HG02759 (cell line): Measurements from ENCODE around the gene TBC1D16.

Experiments
- ATAC-seq: cut with Tn5 transposase; IDR thresholded peaks from one replicate; pipeline ENCODE4 v1.9.1; 2021; ENCODE audit warnings: mild to moderate bottlenecking, moderate library complexity; ENCODE audit not compliant: unreplicated experiment

TBC1D16 gene

GRCh38 chr17:79990051-79990592 is 45.5 kb downstream of the TBC1D16 start:
- no peak for ATAC-seq

GRCh38 chr17:79989106-79989835 is 46.4 kb downstream of the TBC1D16 start:
- no peak for ATAC-seq

- no peak for ATAC-seq
Measured at GRCh38 chr17:79988185-79988971, 47.3 kb downstream of the TBC1D16 start.

GRCh38 chr17:79987935-79988184 is 47.8 kb downstream of the TBC1D16 start:
- ATAC-seq = no peak

- no peak for ATAC-seq
Measured at GRCh38 chr17:79987187-79987934, 48.3 kb downstream of the TBC1D16 start.

GRCh38 chr17:79986411-79987186 is 49.1 kb downstream of the TBC1D16 start:
- no peak for ATAC-seq

- no peak for ATAC-seq
Measured at GRCh38 chr17:79985943-79986391, 49.7 kb downstream of the TBC1D16 start.

GRCh38 chr17:79985361-79985942 is 50.2 kb downstream of the TBC1D16 start:
- no peak for ATAC-seq

- ATAC-seq = no peak
Measured at GRCh38 chr17:79984877-79985276, 50.8 kb downstream of the TBC1D16 start.

GRCh38 chr17:79984045-79984840 is 51.4 kb downstream of the TBC1D16 start:
- no peak for ATAC-seq

GRCh38 chr17:79983456-79983855 is 52.2 kb downstream of the TBC1D16 start:
- no peak for ATAC-seq

- ATAC-seq = no peak
Measured at GRCh38 chr17:79982986-79983385, 52.7 kb downstream of the TBC1D16 start.

- no peak for ATAC-seq
Measured at GRCh38 chr17:79981661-79982101, 54.0 kb downstream of the TBC1D16 start.

- ATAC-seq = no peak
Measured at GRCh38 chr17:79981090-79981489, 54.6 kb downstream of the TBC1D16 start.

- no peak for ATAC-seq
Measured at GRCh38 chr17:79980246-79981043, 55.2 kb downstream of the TBC1D16 start.

GRCh38 chr17:79979816-79980215 is 55.9 kb downstream of the TBC1D16 start:
- ATAC-seq = no peak

GRCh38 chr17:79979221-79979741 is 56.4 kb downstream of the TBC1D16 start:
- no peak for ATAC-seq

- no peak for ATAC-seq
Measured at GRCh38 chr17:79978548-79978855, 57.2 kb downstream of the TBC1D16 start.
